Heart left ventricle (tissue), 13 donors: ENCODE results near the gene HAUS7.
"Not testable (repeated sequence)": the region's sequence is repeated elsewhere in the genome, so short reads cannot be mapped to it uniquely, and the experiment has no call there.

Experiments used
- POLR2A ChIP-seq, 2 donors: fragments of 450-650 bp; IDR thresholded peaks; one replicate each; pipeline ENCODE4 v1.6.1; 2017; ENCODE audit warnings: antibody characterized with exemption in 2 of 2, mild to moderate bottlenecking in 2 of 2, moderate library complexity in 2 of 2
- TF ChIP-seq, protein P1 (sequence below), 12 donors: fragments of 200-600 bp; sonication (generic) in 4 of 12; IDR thresholded peaks; one replicate each; pipeline versions ENCODE4 v1.5.0 to v1.8.0; 2018 to 2022; ENCODE audit warnings: antibody characterized with exemption in 12 of 12, mild to moderate bottlenecking in 5 of 12
- donor health status: ischemic (EF 13 %, LVEDD 7.1; RV severe dilation, severe dysfunction).
- donor health status: DM: no; HTN: yes; CAD: no.
- donor health status: DM: no; HTN: no; CAD: no.
- donor health status: ischemic (EF 25% LVEDD 6.9; RV normal size, moderate dysfunction).
- donor health status: ischemic (EF 25% LVEDD 5.7; RV mildly dilated, moderate dysfunction).
- donor health status: ischemic (EF 35%, LVEDD 5.7; RV mildly dilated, moderate dysfunction).
- donor health status: nonischemic (EF 11% LVEDD 7.7; RV severe dilation, severe dysfunction).
- donor health status: DM: yes; HTN: yes; CAD: no.
- donor health status: PGD.
- donor health status: ischemic (EF 29% LVEDD 5.4; RV normal size, mild dysfunction).
- donor health status: nonischemic (EF 23%, LVEDD 6.1; RV moderate dilation, normal function).

DNA sequence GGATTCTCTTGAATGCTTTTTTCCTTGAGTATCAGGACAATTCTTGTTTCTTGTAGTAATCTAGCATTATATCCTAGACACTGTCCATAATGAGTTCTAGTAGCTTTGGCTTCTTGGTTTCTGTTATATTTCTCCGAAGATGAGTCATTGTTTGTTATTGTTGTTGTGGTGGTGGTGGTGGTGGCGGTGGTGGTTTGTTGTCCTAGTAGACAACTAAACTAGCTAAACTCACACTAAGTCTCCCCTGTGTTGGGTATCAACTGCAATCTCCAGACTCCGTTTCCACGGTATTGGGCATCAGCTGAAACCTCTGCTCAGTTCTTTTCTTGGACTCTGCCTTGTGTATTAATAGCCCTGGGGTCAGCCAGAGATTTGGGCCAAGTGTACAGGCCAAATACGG, 66.0 kb downstream of the HAUS7 start:
- TF ChIP-seq POLR2A (IDR thresholded peaks at IDR 0.05), result not testable (repeated sequence)
- TF ChIP-seq, protein P1, sequence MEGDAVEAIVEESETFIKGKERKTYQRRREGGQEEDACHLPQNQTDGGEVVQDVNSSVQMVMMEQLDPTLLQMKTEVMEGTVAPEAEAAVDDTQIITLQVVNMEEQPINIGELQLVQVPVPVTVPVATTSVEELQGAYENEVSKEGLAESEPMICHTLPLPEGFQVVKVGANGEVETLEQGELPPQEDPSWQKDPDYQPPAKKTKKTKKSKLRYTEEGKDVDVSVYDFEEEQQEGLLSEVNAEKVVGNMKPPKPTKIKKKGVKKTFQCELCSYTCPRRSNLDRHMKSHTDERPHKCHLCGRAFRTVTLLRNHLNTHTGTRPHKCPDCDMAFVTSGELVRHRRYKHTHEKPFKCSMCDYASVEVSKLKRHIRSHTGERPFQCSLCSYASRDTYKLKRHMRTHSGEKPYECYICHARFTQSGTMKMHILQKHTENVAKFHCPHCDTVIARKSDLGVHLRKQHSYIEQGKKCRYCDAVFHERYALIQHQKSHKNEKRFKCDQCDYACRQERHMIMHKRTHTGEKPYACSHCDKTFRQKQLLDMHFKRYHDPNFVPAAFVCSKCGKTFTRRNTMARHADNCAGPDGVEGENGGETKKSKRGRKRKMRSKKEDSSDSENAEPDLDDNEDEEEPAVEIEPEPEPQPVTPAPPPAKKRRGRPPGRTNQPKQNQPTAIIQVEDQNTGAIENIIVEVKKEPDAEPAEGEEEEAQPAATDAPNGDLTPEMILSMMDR (IDR thresholded peaks at IDR 0.05), result not testable (repeated sequence)
